Smooth muscle cell of the pulmonary artery (primary cell): ENCODE results near the gene MMP24OS. TPM values are rescaled to one million over a fixed set of nuclear protein-coding genes. Genes with fewer than 3 reads are reported as not detected.

Experiments used
- total RNA-seq: library from RNA; depleted of rRNA; stranded (reverse); fragments of >200 nt; gene quantifications from 2 replicates; pipeline ENCODE4 v1.2.3, GENCODE V29; 2014

MMP24OS gene
- total RNA-seq = 25.2 and 27.7 TPM in 2 replicates

DNA sequence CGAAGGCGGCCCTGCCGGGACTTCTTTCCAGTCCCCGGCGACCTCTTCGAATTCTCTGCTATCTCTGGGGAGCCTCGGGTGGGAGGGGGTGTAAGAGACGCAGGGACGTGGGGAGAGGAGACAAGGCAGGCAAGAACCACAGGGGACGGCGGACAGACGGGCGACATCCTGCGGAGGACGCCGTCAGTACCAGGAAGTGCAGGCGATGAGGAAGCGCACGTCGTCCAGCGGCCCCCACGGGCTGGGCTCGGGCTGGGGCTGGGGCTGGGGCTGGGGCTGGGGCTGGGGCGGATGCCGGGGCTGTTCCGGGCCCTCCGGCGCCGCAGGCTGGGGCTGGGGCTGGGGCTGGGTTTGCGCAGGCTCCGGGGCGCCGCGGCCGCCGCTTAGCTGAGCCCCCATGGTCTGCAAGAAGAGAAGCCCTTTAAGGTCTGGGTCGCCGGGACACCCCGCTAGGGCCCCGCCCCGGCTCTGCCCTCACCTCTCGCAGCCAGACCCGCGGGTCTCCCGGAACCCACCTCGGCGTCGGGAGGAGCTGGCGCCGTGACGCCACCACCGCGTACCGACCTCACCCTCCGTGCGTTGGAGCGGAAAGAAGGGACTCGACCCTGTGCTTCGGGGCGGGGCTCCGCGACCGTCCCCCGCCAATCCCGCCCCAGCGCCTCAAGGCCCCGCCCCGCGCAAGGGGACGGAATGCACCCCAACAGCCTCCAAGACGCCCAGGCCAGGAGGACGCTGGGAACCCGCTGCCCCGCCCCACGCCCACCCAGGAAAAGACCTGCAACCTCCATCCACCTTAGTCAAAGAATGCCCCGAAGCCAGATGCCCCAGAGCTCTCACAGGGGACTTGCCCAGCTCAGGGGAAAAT lies at the start of gene MMP24OS:
TSS of gene MMP24OS (minus strand) at position 592 of the 865 bp plus-strand sequence. CDS start at position 399, 193 bp downstream.

DNA sequence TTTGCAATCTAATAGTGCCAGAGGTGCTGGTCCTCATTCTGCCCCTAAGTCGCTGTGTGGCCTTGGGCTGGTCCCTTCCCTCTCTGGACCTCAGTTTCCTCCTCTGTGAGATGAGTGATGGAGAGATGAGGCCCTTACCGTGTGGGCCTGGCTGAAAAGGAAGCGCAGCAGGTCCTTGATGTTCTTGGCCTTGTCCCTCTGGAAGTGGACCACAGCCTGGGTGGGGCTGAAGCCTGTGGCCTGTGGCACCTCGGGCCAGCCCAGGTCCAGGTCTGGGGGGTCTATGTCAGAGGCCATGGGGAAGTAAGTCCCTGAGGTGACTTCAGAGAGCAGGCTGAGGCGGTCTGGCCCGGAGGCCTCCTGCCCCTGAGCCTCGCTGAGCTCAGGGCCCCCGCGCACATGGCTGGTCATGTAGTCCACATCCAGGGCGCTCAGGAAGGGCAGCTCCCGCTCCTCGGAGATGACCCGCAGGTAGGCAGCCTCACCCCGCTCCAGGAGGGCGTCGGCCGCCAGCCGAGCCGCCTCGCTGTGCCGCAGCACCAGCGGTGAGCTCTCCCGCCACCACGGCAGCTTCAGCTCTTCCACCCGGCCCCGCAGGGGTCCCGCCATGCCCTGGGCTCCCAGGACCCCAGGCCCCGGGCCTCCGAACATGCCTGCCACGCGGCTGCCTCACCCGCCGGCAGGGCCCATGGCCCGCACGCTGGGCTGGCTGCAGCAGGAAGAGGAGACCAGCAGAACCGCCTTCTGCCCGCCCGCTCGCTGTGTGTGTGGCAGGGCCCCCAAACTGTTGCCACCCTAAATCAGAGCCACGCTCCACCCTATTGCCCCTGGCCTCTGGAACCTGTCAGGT lies 14.0 kb upstream of the MMP24OS start, which contains the start of gene FAM83C:
TSS of gene FAM83C (minus strand) at position 772 of the 850 bp plus-strand sequence. CDS start at position 651, 121 bp downstream.

DNA sequence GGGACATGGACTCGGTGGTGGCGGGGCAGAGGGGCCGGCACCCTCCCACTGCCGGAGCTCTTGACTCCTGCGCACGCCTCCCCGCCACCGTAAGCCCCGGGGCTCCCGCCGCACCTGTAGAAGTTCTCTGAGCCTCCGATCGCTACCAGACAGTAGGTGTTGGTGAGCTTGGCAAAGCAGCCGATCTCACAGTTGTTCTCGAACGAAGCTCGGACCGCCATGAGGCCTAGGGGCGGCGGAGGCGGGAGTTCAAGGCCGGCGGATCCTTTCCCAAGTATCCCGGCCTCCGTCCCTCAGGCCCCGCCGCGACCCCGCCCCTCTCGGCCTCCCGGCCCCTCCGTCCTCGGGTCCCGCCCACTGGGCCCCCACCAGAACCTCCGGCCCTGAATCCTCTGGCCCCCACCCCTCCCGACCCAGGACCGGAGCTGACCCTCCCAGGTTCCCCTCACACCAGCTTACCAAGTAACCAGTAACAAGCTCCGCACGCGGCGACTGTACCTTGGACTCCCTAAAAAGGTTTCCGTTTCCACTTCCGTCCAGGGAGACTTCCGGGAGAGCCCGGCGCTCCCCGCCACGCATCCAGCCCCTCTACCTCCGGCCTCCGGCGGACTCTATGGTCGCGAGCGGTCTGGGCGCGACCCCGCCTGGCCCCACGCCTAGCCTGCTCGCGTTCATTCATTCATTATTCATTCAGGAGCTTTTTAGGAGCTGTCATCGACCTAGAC lies 6.5 kb upstream of the MMP24OS start, which contains the start of gene EIF6:
TSS of gene EIF6 (minus strand) at position 506 of the 725 bp plus-strand sequence. CDS start at position 221, 285 bp downstream.

Other genes starting within 250 kb of the MMP24OS start
- gene TRPC4AP, start 185.3 kb downstream of the MMP24OS start, total RNA-seq = 89.4 and 108 TPM in 2 replicates
- 80.0 and 101 TPM in 2 replicates for gene EDEM2, start 130.8 kb downstream of the MMP24OS start, total RNA-seq
- gene PROCR, start 106.0 kb downstream of the MMP24OS start, total RNA-seq = 51.4 and 129 TPM in 2 replicates
- 0.98 and 2.0 TPM in 2 replicates for gene MMP24, start 51.4 kb downstream of the MMP24OS start, total RNA-seq
- 95.8 and 118 TPM in 2 replicates for gene EIF6, start 6.7 kb upstream of the MMP24OS start, total RNA-seq
- gene FAM83C, start 14.3 kb upstream of the MMP24OS start, total RNA-seq = not detected in 2 replicates
- 32.7 and 51.6 TPM in 2 replicates for gene UQCC1, start 133.9 kb upstream of the MMP24OS start, total RNA-seq
- 19.0 and 41.3 TPM in 2 replicates for gene GDF5, start 160.1 kb upstream of the MMP24OS start, total RNA-seq
- 38.4 and 61.1 TPM in 2 replicates for gene CEP250, start 177.5 kb upstream of the MMP24OS start, total RNA-seq